CD4-positive, alpha-beta T cell treated with Interferon gamma for 1 hour (primary cell): ENCODE results near the gene EZH1.
"Not testable (repeated sequence)": the region's sequence is repeated elsewhere in the genome, so short reads cannot be mapped to it uniquely, and the experiment has no call there.

Experiments
- DNase-seq: peaks from one replicate; pipeline ENCODE4 v3.0.0-alpha.2; 2020

EZH1 gene

GRCh38 chr17:42680331-42680808 lies 64.5 kb downstream of the EZH1 start:
- no peak for DNase-seq

DNA sequence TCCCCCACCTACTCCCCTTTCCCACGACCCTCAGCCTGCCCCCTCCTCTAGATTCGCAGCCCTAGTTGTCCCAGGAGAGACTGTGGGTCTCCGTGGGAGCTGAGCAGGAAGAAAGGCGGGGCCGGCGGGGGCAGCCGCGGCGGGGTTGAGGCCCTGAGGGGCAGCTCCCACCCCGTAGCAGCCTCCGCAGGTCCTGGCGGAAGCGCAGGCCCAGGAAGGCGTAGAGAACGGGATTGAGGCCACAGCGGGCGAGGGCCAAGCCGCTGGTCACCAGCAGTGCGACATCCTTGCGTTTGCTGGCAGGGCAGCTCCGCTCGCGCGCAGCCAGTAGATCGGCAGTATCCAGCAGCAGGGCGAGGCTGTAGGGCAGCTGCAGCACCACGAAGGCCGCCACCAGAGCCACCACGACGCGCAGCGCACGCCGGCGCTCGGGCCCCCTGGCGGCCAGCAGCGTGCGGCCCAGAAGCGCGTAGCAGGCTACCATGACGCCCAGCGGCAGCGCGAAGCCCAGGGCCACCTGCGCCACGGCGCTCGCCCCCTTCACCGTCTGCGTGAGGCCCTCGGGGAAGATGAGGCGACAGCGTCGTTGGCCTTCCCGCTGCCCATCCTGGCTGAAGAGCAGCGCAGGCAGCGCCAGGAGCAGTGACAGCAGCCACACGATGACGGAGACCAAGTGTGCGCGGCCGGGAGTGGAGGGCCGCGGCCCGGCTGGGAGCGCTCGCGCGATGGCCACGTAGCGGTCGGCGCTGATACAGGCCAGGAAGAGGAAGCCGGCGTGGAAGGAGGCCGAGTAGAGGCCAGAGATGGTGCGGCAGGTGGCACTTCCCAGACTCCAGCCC lies 65.1 kb downstream of the EZH1 start:
- DNase-seq: peak; percentile 79

- no peak for DNase-seq
These were observed 65.8 kb downstream of the EZH1 start for GRCh38 chr17:42678951-42679491.

GRCh38 chr17:42677921-42678781 lies 66.7 kb downstream of the EZH1 start:
- DNase-seq: peak; percentile 68

DNA sequence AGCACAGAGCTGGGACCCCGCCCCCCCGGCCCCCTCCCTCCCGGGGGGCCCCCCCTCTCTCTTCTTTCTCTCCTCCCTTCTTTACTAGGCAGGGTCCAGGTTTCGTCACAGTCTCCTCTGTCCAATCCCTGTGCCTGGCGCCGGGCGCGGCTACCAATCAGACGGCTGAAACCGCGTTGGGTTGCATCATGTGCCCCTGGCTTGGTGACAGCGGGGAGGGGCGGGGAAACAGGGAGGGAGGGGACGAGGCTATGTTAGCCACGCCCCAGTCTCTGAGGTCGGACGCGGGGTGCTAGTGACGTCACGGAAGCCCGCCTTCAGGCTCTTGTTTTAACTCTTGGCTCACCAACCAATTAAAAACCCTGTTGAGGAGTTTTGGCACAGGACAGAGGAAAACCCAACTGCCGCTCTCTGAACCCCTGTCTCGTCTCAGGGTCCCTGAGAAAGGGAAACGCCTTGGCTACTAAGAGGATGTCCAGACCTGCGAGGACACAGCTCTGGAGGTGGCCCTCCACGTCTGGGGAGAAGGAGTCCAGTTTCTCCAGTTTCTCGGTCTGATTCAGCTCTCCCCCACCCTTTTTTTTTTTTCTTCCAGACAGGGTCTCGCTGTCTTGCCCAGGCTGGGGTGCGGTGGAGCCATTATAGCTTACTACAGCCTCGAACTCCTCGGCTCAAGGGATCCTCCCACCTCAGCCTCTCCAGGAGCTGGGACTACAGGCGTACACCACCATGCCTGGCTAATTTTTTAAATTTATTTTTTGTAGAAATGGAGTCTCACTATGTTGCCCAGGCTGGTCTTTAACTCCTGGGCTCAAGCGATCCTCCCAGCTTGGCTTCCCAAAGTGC lies 67.6 kb downstream of the EZH1 start:
- peak; percentile 99 for DNase-seq

- DNase-seq: no peak
These were observed 68.3 kb downstream of the EZH1 start, which contains the start of gene PLEKHH3 for GRCh38 chr17:42676424-42677011. TSS of gene PLEKHH3 (minus strand) at chr17:42676994. CDS start at chr17:42676563, 431 bp downstream.

DNA sequence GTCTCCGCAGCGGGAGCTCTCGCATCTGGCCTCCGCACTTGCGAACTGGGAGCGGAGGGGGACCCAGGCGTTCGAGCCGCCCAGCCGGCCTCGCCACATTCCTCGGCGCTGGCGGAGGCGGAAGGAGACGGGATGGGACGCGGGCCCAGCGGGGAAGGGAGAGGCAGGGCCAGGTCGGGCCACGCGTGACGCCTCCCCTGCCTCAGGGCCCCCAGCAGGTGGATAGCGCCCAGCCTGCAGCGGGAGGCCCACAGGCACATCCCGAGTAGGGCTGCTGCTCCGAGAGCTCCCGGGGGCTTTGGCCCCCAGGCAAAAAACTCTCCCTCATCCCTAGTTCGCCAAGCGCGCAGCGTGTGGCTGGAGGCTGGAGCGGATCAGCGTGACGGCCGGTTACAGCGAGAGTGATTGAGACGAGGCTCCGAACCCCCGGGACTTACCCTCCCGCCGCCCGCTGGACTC lies 68.8 kb downstream of the EZH1 start:
- no peak for DNase-seq

GRCh38 chr17:42675348-42675964 lies 69.4 kb downstream of the EZH1 start:
- DNase-seq: no peak

GRCh38 chr17:42674755-42675347 lies 70.0 kb downstream of the EZH1 start:
- DNase-seq: no peak

- peak; percentile 31 for DNase-seq
These were observed 70.7 kb downstream of the EZH1 start for GRCh38 chr17:42673885-42674754.

DNA sequence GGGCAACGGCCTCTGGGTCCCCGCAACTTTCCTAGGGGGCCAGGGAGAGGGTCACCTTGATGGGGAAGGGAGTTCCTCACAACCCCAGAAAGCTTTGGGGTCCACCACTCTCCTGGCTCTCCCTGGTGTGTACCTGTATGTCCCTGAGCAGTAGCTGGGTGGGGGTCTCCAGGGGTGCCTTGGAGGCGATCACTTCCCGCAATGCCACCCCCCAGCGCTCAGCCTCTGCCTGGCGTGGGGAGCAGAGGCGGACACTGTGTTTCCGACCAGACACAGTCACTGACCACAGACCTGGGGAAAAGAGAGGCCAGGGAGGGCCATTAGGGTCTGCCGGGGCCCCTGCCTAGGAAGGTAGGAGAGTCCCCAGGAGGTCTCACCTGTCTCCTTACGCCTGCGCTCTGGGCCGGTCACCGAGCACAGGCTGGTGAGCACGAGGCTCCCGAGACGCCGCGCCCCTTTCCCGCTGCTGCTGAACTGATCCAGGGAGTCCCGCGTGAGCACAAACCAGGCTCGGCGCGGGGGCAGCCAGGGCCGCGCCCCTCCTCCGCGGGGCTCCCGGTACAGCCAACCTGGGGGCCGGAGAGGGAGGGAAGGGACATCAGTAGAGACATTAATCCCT lies 71.5 kb downstream of the EZH1 start:
- no peak for DNase-seq

DNA sequence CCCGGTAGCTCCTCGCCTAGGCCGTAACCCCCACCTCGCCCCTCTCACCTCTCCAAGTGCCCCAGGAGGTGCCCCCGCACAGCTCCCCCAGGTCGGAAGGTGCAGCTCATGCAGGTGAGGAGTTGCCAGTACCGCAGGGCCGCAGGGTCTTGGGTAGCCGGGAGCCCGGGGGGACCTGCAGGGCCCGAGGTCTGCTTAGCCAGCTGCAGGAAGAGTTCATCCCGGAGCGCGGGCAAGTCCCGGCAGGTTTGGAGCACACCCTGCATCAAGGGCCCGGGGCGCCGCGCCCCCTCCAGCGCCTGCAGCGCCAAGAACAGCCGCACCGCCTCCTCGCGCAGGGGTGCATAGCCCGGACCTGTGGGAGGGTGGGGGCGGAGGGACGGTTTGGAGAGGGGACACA lies 72.8 kb downstream of the EZH1 start:
- DNase-seq: no peak

GRCh38 chr17:42670789-42671657 lies 73.8 kb downstream of the EZH1 start:
- DNase-seq: no peak

- peak; percentile 55 for DNase-seq
These were observed 74.7 kb downstream of the EZH1 start for GRCh38 chr17:42669977-42670788.

- no peak for DNase-seq
These were observed 75.2 kb downstream of the EZH1 start for GRCh38 chr17:42669705-42669976.

DNA sequence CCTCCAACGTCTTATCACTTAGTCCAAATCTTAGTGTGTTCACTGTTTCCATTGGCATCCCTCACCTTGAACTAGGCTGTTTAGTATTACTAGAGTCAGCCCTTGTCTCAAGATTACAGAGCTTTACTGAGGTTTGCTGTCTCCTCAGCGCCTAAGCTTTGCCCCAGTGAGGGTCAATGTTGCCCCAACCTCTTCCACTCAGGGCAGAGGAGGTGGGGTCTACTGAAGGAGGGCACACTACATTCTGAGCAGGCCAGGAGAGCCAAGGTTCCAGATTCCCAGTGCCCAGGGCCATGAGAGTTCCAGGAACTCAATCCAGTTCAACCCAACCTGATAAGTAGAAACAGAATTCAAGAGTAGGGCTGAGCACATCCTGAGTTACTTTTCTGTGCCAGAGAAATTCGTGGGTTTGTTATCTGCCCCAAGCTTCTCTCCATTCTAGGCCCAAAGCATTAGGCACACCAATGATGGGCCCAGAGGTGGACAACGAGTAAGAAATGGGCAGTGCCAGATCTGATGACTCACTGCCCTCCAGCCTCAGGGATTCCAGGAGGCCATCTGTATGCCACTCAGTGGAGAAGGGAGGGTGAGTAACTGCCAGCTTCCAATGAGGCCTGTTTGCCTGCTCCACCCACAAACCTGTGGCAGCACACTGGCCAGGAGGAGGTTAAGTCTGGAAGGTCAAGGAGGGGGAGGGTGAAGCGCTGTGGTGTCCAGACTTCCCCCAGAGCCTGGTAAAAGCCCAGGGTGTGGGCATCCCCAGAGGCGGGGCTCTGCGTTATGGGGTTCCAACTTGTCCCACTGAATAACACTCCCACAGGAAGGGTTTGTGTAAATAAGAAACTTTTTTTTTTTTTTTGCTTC lies 77.5 kb downstream of the EZH1 start:
- DNase-seq: no peak

GRCh38 chr17:42666126-42666525 lies 78.7 kb downstream of the EZH1 start:
- not testable (repeated sequence) for DNase-seq
